H1 (cell line): ENCODE data around the gene ZNF366. TPM values are rescaled to one million over a fixed set of nuclear protein-coding genes. Genes with fewer than 3 reads are reported as not detected.

Experiments used
- CTCF ChIA-PET: fragments of 300-600 bp; sonication (Branson Sonifier 250); formaldehyde crosslinking; loops from one replicate; lab custom pipeline; 2021; ENCODE audit not compliant: partially characterized antibody; lab: Charles Lee
- POLR2A ChIA-PET: fragments of 300-600 bp; sonication (Branson Sonifier 250); formaldehyde crosslinking; loops from one replicate; lab custom pipeline; 2021; ENCODE audit warnings: inconsistent platforms; ENCODE audit not compliant: partially characterized antibody; lab: Charles Lee
- DNase-seq, 2 experiments: peaks; one replicate each; pipeline versions ENCODE4 v3.0.0 to v3.0.0-alpha.2; 2010 to 2022; ENCODE audit warnings: low spot score in 2 of 2, low read depth in 1 of 2, mixed read lengths in 1 of 2
- FAIRE-seq: peaks from 2 replicates; lab custom pipeline; 2011; peaks lifted over from hg19 to GRCh38; lab: Jason Lieb, UNC
- H2AFZ ChIP-seq: 2 replicates; pipeline ENCODE4 v1.8.1; 2012; ENCODE audit warnings: low read length, inconsistent platforms
- H2AK5ac ChIP-seq: 2 replicates; pipeline ENCODE4 v1.6.1; 2013; ENCODE audit warnings: low read depth, low read length
- H2BK120ac ChIP-seq: replicated peaks from 2 replicates; pipeline ENCODE3; 2013; ENCODE audit warnings: low read depth, low read length, inconsistent platforms
- H2BK12ac ChIP-seq: 2 replicates; pipeline ENCODE4 v1.6.1; 2013; ENCODE audit warnings: low read depth, low read length
- H2BK15ac ChIP-seq: 2 replicates; pipeline ENCODE4 v1.6.1; 2013; ENCODE audit warnings: low read length
- H2BK20ac ChIP-seq: 2 replicates; pipeline ENCODE4 v1.6.1; 2013; ENCODE audit warnings: low read length
- H2BK5ac ChIP-seq: 2 replicates; pipeline ENCODE4 v1.6.1; 2013; ENCODE audit warnings: low read depth, low read length
- H3K14ac ChIP-seq: 2 replicates; pipeline ENCODE4 v1.6.1; 2013; ENCODE audit warnings: inconsistent platforms; ENCODE audit not compliant: insufficient read length
- H3K18ac ChIP-seq: 2 replicates; pipeline ENCODE4 v1.6.1; 2013; ENCODE audit warnings: low read length; ENCODE audit errors: extremely low read depth
- H3K23ac ChIP-seq: 2 replicates; pipeline ENCODE4 v1.6.1; 2013; ENCODE audit warnings: inconsistent platforms; ENCODE audit not compliant: insufficient read length
- H3K23me2 ChIP-seq: 2 replicates; pipeline ENCODE4 v1.6.1; 2013; ENCODE audit warnings: low read depth, low read length
- H3K27ac ChIP-seq: 2 replicates; pipeline ENCODE4 v1.6.1; 2011; ENCODE audit warnings: low read depth, low read length, inconsistent platforms
- H3K27me3 ChIP-seq, 4 experiments: replicated peaks in 1 of 4; 1 replicate in 1 of 4; 2 replicates in 3 of 4; pipeline versions ENCODE4 v1.6.1 to v1.8.1; 2011 to 2013; ENCODE audit warnings: low read length in 3 of 4, mild to moderate bottlenecking in 3 of 4, inconsistent platforms in 2 of 4, mixed read lengths in 2 of 4, moderate library complexity in 1 of 4; ENCODE audit not compliant: control insufficient read depth in 3 of 4, insufficient read depth in 3 of 4; ENCODE audit errors: extremely low read depth in 1 of 4
- H3K36me3 ChIP-seq, 4 experiments: 2 replicates each; pipeline versions ENCODE4 v1.6.1 to v1.8.1; 2011 to 2013; ENCODE audit warnings: mild to moderate bottlenecking in 4 of 4, low read length in 3 of 4, moderate library complexity in 2 of 4, control low read depth in 1 of 4, inconsistent platforms in 1 of 4; ENCODE audit not compliant: insufficient read depth in 4 of 4, control insufficient read depth in 2 of 4
- H3K4ac ChIP-seq: replicated peaks from 2 replicates; pipeline ENCODE3; 2013; ENCODE audit warnings: low read length, low read depth, mixed read lengths, inconsistent platforms; ENCODE audit not compliant: insufficient read length
- H3K4me1 ChIP-seq, 4 experiments: replicated peaks in 1 of 4; 1 replicate in 1 of 4; 2 replicates in 3 of 4; pipeline versions ENCODE4 v1.6.1 to v1.8.1; 2011 to 2013; ENCODE audit warnings: low read length in 3 of 4, inconsistent platforms in 2 of 4, mixed read lengths in 1 of 4; ENCODE audit not compliant: insufficient read depth in 4 of 4, control insufficient read depth in 3 of 4
- H3K4me2 ChIP-seq, 2 experiments: 2 replicates each; pipeline versions ENCODE4 v1.6.1 to v1.8.1; 2011 to 2013; ENCODE audit warnings: low read depth in 2 of 2, low read length in 2 of 2, control low read depth in 1 of 2, inconsistent platforms in 1 of 2, mild to moderate bottlenecking in 1 of 2; ENCODE audit not compliant: insufficient read depth in 1 of 2
- H3K4me3 ChIP-seq, 4 experiments: fragments of 200-600, 300-600 bp in 1 of 4; sonication (generic), shearing (Covaris generic), sonication (Bioruptor Twin) in 1 of 4; 2 replicates each; pipeline versions ENCODE4 v1.5.1 to v1.8.1; 2011 to 2016; ENCODE audit warnings: low read length in 4 of 4, low read depth in 3 of 4, control low read depth in 2 of 4, inconsistent platforms in 2 of 4, mild to moderate bottlenecking in 2 of 4, mixed read lengths in 1 of 4, moderate library complexity in 1 of 4; ENCODE audit not compliant: insufficient read depth in 2 of 4; ENCODE audit errors: extremely low read depth in 1 of 4
- H3K56ac ChIP-seq: replicated peaks from 2 replicates; pipeline ENCODE3; 2013; ENCODE audit warnings: low read depth, mild to moderate bottlenecking, mixed read lengths, low read length, inconsistent platforms; ENCODE audit not compliant: insufficient read length
- H3K79me1 ChIP-seq: 2 replicates; pipeline ENCODE4 v1.6.1; 2013; ENCODE audit warnings: low read depth, low read length, control low read depth
- H3K79me2 ChIP-seq, 2 experiments: 2 replicates each; pipeline versions ENCODE4 v1.6.1 to v1.8.1; 2012 to 2013; ENCODE audit warnings: low read length in 2 of 2, mild to moderate bottlenecking in 2 of 2, inconsistent platforms in 1 of 2; ENCODE audit not compliant: insufficient read depth in 2 of 2, control insufficient read depth in 1 of 2
- H3K9ac ChIP-seq, 4 experiments: replicated peaks in 1 of 4; 1 replicate in 1 of 4; 2 replicates in 3 of 4; pipeline versions ENCODE4 v1.6.1 to v1.8.1; 2011 to 2013; ENCODE audit warnings: low read depth in 3 of 4, low read length in 3 of 4, control low read depth in 2 of 4, mild to moderate bottlenecking in 2 of 4, moderate library complexity in 2 of 4, inconsistent platforms in 1 of 4; ENCODE audit errors: extremely low read depth in 1 of 4
- H3K9me3 ChIP-seq, 2 experiments: 2 replicates each; pipeline versions ENCODE4 v1.6.1 to v1.8.1; 2012 to 2013; ENCODE audit warnings: mild to moderate bottlenecking in 2 of 2, moderate library complexity in 2 of 2, control low read depth in 1 of 2, inconsistent platforms in 1 of 2, low read depth in 1 of 2, low read length in 1 of 2, mixed read lengths in 1 of 2; ENCODE audit not compliant: insufficient read depth in 2 of 2
- H4K20me1 ChIP-seq, 2 experiments: replicated peaks in 1 of 2; 2 replicates each; pipeline versions ENCODE3 to v1.8.1; 2011 to 2013; ENCODE audit warnings: inconsistent platforms in 2 of 2, low read length in 2 of 2, mild to moderate bottlenecking in 1 of 2; ENCODE audit not compliant: insufficient read depth in 2 of 2, control insufficient read depth in 1 of 2
- H4K5ac ChIP-seq: 2 replicates; pipeline ENCODE4 v1.6.1; 2013; ENCODE audit warnings: low read length, low read depth, mixed read lengths, inconsistent platforms; ENCODE audit not compliant: insufficient read length
- H4K8ac ChIP-seq: 2 replicates; pipeline ENCODE4 v1.8.0; 2013; ENCODE audit warnings: mild to moderate bottlenecking, moderate library complexity, low read length, inconsistent platforms; ENCODE audit not compliant: insufficient read depth; ENCODE audit errors: extremely low read depth
- H4K91ac ChIP-seq: replicated peaks from 2 replicates; pipeline ENCODE3; 2013; ENCODE audit warnings: low read length, mixed read lengths, inconsistent platforms; ENCODE audit not compliant: insufficient read length
- CTCF ChIP-seq, 3 experiments: IDR thresholded peaks; 1 replicate in 2 of 3; 2 replicates in 1 of 3; pipeline versions ENCODE4 v1.5.1 to v1.6.1; 2011; ENCODE audit warnings: low read length in 3 of 3, mild to moderate bottlenecking in 3 of 3, inconsistent platforms in 2 of 3, low read depth in 1 of 3, moderate library complexity in 1 of 3; ENCODE audit not compliant: insufficient read depth in 1 of 3; ENCODE audit errors: control extremely low read depth in 1 of 3
- SIX5 ChIP-seq: IDR thresholded peaks from 2 replicates; pipeline ENCODE4 v1.6.1; 2011; ENCODE audit warnings: mild to moderate bottlenecking, low read depth, low read length
- SP2 ChIP-seq: IDR thresholded peaks from 2 replicates; pipeline ENCODE4 v1.6.1; 2012; ENCODE audit warnings: mild to moderate bottlenecking, low read length, inconsistent platforms
- WGBS, 2 experiments: shearing (Covaris generic) in 1 of 2; methylation state at CpG; one replicate each; pipeline versions ENCODE4 v1.1.6 to v1.1.7; 2013 to 2015; ENCODE audit warnings: low lambda C conversion rate in 2 of 2, mixed read lengths in 2 of 2, inconsistent platforms in 1 of 2, low coverage in 1 of 2, missing lambda C conversion rate in 1 of 2; ENCODE audit not compliant: insufficient replicate concordance in 2 of 2, insufficient coverage in 1 of 2, insufficient read length in 1 of 2; ENCODE audit errors: extremely low coverage in 1 of 2, missing lambda C conversion rate in 1 of 2; 5-methylcytosine and 5-hydroxymethylcytosine counted together
- polyA plus RNA-seq, 7 experiments: library from polyadenylated mRNA; depleted of rRNA in 3 of 7; stranded (reverse) in 5 of 7; unstranded in 2 of 7; fragments of >200 nt in 5 of 7; fragments of 200-250 nt in 2 of 7; gene quantifications; 1 replicate in 5 of 7; 2 replicates in 1 of 7; 4 replicates in 1 of 7; pipeline versions ENCODE4 v1.2.1 to v1.2.3, GENCODE V29; 2011 to 2013; ENCODE audit warnings: missing spikeins in 2 of 7, mixed read lengths in 2 of 7
- total RNA-seq: library from RNA; stranded (reverse); fragmentation: NEBNext Ultra II Directional; extraction: Animal tissue kit (Norgen Biotek cat#: 25700); gene quantifications from 2 replicates; pipeline ENCODE4 v1.2.1, GENCODE V29; 2021

ZNF366 gene
- total and polyA plus RNA-seq, 2 of the 8 experiments (the other 6 are each of a cell fraction or from before 2014, with no cell fraction given) = not detected

GRCh38 chr5:72407078-72407477 is 100.1 kb downstream of the ZNF366 start:
- Histone ChIP-seq H2BK12ac (no peak overlapping the region), H3K4me3 (no peak overlapping the region), H3K79me2 (no peaks in the 10 kb centered on the region), H4K91ac (no peak overlapping the region), H4K8ac (no peak overlapping the region), H2BK5ac (no peak overlapping the region), H3K9me3 (no peaks in the 10 kb centered on the region), H4K5ac (no peak overlapping the region), H3K23me2 (no peaks in the 10 kb centered on the region), H3K18ac (no peak overlapping the region), H3K27me3 (no peaks in the 10 kb centered on the region), H3K56ac (no peak overlapping the region), H3K4me1 (no peaks in the 10 kb centered on the region), H3K79me1 (no peaks in the 10 kb centered on the region), H3K14ac (no peak overlapping the region), H2AFZ (no peak overlapping the region), H3K4me2 (no peak overlapping the region), H2BK15ac (no peak overlapping the region), H3K27ac (no peak overlapping the region), H3K9ac (no peak overlapping the region), H2BK120ac (no peak overlapping the region), H3K23ac (no peak overlapping the region), H2AK5ac (no peak overlapping the region), H2BK20ac (no peak overlapping the region), H3K36me3 (no peaks in the 10 kb centered on the region), H3K4ac (no peak overlapping the region), H4K20me1 (no peaks in the 10 kb centered on the region)
- no peak for DNase-seq
- CTCF ChIA-PET = interaction anchor here (0.8 to 6.4 kb wide), 5 partner anchors 16 to 57 kb away, joined by 3 to 68 read pairs (median 4); no protein-coding TSS in a partner anchor
- WGBS, 2 experiments = 89% methylated on average over 3 of the region's 3 CpGs; no CpG with 5 or more reads in 1 of the 2 experiments
- POLR2A ChIA-PET = no interaction called here
- no peak for FAIRE-seq
- TF ChIP-seq SIX5 (no peak), CTCF (IDR thresholded peaks at IDR 0.05; ENCODE audit: control extremely low read depth in 1 of 3, insufficient read depth in 1 of 3, low read depth in 1 of 3, low read length in 3 of 3) (no peak), SP2 (no peak)
